K562 treated with DMSO at 1 percent for 24 hours (cell line): ENCODE data around the gene ZBTB38. TPM values are rescaled to one million over a fixed set of nuclear protein-coding genes. Genes with fewer than 3 reads are reported as not detected.

Experiments
- total RNA-seq: library from RNA; unstranded; fragments of 300-600 nt; gene quantifications from 2 replicates; pipeline ENCODE4 v1.2.3, GENCODE V29; 2022; ENCODE audit warnings: low read depth; ENCODE audit not compliant: insufficient read depth

ZBTB38 gene, protein sequence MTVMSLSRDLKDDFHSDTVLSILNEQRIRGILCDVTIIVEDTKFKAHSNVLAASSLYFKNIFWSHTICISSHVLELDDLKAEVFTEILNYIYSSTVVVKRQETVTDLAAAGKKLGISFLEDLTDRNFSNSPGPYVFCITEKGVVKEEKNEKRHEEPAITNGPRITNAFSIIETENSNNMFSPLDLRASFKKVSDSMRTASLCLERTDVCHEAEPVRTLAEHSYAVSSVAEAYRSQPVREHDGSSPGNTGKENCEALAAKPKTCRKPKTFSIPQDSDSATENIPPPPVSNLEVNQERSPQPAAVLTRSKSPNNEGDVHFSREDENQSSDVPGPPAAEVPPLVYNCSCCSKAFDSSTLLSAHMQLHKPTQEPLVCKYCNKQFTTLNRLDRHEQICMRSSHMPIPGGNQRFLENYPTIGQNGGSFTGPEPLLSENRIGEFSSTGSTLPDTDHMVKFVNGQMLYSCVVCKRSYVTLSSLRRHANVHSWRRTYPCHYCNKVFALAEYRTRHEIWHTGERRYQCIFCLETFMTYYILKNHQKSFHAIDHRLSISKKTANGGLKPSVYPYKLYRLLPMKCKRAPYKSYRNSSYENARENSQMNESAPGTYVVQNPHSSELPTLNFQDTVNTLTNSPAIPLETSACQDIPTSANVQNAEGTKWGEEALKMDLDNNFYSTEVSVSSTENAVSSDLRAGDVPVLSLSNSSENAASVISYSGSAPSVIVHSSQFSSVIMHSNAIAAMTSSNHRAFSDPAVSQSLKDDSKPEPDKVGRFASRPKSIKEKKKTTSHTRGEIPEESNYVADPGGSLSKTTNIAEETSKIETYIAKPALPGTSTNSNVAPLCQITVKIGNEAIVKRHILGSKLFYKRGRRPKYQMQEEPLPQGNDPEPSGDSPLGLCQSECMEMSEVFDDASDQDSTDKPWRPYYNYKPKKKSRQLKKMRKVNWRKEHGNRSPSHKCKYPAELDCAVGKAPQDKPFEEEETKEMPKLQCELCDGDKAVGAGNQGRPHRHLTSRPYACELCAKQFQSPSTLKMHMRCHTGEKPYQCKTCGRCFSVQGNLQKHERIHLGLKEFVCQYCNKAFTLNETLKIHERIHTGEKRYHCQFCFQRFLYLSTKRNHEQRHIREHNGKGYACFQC (N-terminal part only)
- total RNA-seq = 21.8 and 23.8 TPM in 2 replicates

DNA sequence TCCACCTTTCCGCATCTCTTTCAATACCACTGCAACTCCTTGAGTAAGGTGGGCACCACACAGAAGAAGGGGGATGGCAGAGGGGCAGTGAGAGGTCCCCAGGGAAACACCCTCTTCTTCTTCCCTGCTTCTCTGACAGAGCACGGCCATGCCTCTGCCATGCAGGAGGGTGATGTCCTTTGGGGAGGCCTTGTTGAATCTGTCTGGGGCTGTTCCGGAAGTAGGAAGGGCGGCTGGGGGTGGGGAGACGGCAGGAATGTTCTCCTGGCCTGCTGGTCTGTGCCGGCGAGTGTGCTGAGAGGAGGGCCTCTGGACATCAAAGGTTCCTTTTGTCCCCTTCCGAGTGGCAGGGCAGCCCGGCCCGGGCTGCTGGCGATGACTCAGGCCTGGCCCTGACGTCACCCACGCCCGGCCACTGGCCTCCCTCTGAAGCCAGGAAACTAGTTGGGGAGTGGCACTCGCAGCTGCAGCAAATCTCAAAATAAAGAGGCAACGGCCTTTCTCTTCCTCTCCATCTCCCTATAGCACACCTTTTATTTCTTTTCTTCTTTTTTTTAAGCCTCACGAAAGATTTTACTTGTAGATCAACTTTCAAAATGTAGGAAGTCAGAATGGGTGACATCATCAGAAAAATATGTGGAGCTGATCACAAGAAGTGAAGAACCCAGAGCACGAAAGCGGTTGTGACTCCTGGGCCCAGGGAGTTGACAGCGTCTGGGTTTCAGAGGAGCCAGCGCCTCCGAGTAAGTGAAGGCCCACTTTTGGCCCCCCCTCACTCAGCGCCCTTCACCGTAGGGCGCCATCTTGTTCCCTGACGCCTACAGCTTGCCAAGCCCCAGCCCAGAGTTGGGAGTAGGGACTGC is at the start of gene ZBTB38:
Gene ZBTB38, plus strand, starts transcription at position 443 of the 863 bp plus-strand sequence. CDS start 73,885 bp downstream, outside the sequence.

Other genes with a start within 250 kb of the ZBTB38 start
- 1.3 and 1.6 TPM in 2 replicates for gene PXYLP1, start 136.7 kb upstream of the ZBTB38 start, total RNA-seq
- gene RASA2, start 118.5 kb downstream of the ZBTB38 start, total RNA-seq = 1.9 and 2.3 TPM in 2 replicates